Fibroblast of villous mesenchyme (primary cell): ENCODE results near the gene C3AR1. TPM values are rescaled to one million over a fixed set of nuclear protein-coding genes. Genes with fewer than 3 reads are reported as not detected.
"Not testable (repeated sequence)": the region's sequence is repeated elsewhere in the genome, so short reads cannot be mapped to it uniquely, and the experiment has no call there.

Experiments used
- DNase-seq: peaks from one replicate; pipeline ENCODE4 v3.0.0-alpha.2; 2010; ENCODE audit warnings: low read depth
- H3K4me3 ChIP-seq: 2 replicates; pipeline ENCODE4 v1.5.1; 2011; ENCODE audit warnings: low read depth, mild to moderate bottlenecking, low read length
- CTCF ChIP-seq: IDR thresholded peaks from 2 replicates; pipeline ENCODE4 v1.5.1; 2012; ENCODE audit warnings: low read depth, mild to moderate bottlenecking, low read length; ENCODE audit not compliant: insufficient read depth
- total RNA-seq: library from RNA; depleted of rRNA; stranded (reverse); fragments of >200 nt; gene quantifications from 2 replicates; pipeline ENCODE4 v1.2.3, GENCODE V29; 2012

C3AR1 gene
- total RNA-seq, 1 donor, result under 0.01 TPM

- H3K4me3 ChIP-seq, result no peak overlapping the region
- peak; percentile 78 for DNase-seq
- TF ChIP-seq CTCF, result peak; percentile 54
Measured at GRCh38 chr12:8078398-8078797, 12.2 kb upstream of the C3AR1 start.

- no peak for TF ChIP-seq CTCF
- H3K4me3 ChIP-seq, result no peak overlapping the region
- DNase-seq, result peak; percentile 68
Measured at GRCh38 chr12:8077207-8077606, 11.0 kb upstream of the C3AR1 start.

DNA sequence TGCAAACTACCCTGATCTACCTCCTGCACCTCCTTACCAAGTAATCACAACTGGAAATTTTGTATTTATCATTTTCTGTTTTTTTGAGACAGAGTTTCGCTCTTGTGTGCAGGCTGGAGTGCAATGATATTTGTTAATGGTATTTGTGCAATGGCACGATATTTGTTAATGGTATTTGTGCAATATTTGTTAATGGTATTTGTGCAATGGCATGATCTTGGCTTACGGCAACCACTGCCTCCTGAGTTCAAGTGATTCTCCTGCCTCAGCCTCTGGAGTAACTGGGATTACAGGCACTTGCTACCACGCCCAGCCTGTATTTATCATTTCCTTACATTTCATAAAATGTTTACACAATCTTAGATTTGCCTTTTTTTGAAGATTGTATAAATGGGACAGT is 10.2 kb upstream of the C3AR1 start:
- no peak overlapping the region for H3K4me3 ChIP-seq
- no peak for DNase-seq
- TF ChIP-seq CTCF, result no peak

GRCh38 chr12:8075935-8076334 is 9.8 kb upstream of the C3AR1 start:
- H3K4me3 ChIP-seq, result no peak overlapping the region
- no peak for DNase-seq
- TF ChIP-seq CTCF, result no peak

DNA sequence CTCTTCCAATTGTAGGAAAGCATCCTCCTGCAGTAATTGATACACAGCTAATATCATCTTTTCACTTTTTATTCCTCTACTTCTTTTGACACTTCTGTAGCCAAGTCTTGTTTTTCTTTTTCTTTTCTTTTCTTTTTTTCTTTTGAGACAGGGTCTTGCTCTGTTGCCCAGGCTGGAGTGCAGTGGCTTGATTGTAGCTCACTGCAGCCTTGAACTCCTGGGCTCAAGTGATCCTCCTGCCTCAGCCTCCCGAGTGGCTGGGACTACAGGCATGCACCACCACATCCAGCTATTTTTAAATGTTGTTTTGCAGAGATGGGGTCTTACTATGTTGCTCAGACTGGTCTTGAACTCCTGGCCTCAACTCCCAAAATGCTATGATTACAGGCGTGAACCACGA is 5.7 kb upstream of the C3AR1 start:
- H3K4me3 ChIP-seq, DNase-seq: not testable (repeated sequence)

- TF ChIP-seq CTCF, result no peak
- DNase-seq, result no peak
- H3K4me3 ChIP-seq, result no peak overlapping the region
Measured at GRCh38 chr12:8069582-8069981, 3.4 kb upstream of the C3AR1 start.

DNA sequence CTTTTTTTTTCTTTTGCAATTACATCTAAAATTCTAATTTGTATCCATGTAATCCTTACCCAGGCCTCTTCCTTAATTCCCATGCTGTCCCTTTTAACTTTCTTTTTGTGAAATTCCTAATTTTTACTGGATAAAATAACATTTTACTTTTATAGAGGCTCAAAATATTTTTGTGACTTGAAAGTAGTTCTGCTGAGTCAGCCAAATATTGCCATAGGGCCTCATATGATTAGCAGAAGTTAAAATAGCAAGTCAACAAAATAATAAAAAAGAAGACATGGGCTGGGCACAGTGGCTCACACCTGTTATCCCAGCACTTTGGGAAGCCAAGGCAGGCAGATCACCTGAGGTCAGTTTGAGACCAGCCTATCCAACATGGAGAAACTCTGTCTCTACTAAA is 2.0 kb downstream of the C3AR1 start:
- no peak for DNase-seq
- no peak for TF ChIP-seq CTCF
- H3K4me3 ChIP-seq, result no peak overlapping the region

DNA sequence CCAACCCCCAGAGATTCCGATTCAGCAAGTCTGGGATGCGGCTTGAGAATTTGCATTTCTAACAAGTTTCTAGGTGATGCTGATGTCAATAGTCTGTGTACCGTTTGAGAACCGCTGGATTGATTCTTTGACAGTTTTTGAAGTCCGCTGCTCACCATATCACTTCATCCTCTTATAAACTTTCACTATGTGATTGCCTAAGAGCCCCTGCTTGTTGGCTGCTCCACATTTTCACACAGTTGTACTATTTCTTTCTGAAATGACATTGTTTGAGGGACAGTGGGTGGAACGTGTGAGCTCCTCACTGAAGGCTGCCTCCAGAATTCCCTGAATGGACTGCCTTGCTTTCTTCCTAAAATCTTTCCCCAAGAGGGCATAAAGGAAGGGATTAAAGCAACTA is 7.7 kb downstream of the C3AR1 start:
- no peak for TF ChIP-seq CTCF
- DNase-seq, result peak; percentile 39
- H3K4me3 ChIP-seq, result no peak overlapping the region
